ENCODE data around the gene ACBD4.
A peak's percentile ranks its signal among the peaks of the same experiment; 100 is the strongest.

ACBD4 gene, protein sequence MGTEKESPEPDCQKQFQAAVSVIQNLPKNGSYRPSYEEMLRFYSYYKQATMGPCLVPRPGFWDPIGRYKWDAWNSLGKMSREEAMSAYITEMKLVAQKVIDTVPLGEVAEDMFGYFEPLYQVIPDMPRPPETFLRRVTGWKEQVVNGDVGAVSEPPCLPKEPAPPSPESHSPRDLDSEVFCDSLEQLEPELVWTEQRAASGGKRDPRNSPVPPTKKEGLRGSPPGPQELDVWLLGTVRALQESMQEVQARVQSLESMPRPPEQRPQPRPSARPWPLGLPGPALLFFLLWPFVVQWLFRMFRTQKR

DNA sequence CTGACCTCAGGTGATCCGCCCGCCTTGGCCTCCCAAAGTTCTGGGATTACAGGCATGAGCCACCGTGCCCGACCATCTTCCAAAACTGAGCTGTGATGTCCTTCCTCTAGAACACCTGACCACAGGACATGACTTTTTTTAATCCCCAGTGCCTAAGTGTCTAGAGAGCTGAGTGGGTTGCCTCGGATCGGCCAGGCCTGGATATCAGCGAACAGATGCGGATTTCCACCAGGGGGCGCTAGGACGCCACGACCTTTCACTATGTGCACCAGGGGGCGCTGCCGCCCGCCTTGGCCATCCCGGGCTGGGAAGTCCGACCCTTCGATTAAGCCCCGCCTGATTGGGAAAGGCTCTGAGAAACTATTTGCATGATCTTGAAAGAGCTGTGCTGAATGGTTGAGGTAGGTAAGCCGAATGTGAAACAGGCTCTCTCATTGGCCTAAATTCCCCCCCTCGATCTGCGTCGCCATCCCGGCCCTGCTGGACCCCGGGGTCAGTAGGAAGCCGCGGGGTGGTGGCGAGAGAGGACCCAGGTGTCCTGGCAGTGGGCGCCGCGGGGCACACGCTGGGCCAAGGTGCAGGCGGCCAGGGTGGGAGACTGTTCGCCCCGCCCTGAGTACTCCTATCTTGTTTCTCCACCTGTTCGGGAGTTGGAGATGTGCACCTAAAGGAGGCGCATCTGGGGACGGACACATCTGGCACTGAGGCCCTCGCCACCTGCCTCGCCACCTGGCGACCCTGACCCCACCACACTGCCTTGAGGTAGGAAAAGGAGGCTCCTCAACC lies at the start of gene ACBD4:
TSS of gene ACBD4 (plus strand) at position 496 of the 786 bp plus-strand sequence. CDS start 458 bp downstream, outside the sequence.
- peak; percentile 88 for DNase-seq

DNA sequence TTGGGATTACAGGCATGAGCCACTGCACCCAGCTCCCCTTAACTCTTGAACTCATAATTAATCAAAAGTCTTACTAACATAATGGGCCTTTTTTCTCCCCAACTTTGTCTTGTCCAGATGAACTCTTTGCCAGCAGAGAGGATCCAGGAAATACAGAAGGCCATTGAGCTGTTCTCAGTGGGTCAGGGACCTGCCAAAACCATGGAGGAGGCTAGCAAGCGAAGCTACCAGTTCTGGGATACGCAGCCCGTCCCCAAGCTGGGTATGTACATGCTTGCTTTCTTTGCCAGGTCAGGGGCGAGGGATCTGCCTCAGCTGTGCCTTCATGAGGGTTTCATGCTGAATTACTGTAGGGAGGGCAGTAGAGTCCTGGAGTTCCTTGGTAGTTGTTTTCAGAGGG lies 49.1 kb upstream of the ACBD4 start:
- no peak for DNase-seq

DNA sequence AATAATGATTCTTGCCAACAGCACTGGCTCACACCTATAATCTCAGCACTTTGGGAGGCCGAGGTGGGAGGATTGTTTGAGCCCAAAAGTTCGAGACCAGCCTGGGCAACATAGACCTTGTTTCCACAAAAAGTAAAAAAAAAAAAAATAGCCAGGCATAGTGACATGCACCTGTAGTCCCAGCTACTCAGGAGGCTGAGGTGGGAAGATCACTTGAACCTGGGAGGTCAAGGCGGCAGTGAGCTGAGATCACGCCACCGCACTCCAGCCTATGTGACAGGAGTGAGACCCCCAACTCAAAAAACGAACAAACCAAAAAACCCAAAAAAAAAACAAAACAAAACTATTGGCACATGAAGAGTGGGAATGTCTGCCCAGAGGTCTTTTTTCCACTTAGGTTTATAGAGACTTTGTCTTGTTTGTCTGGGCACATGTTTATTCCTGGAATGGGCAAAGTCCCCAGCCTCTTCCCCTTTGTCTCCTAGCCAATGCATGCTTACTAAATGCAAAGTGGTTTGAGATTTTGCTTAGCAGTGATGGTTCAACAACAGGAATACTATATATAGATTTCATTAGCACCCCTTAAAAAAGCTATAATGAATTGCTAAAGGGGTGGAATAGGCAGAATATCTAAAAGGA lies 48.5 kb upstream of the ACBD4 start:
- no peak for DNase-seq

DNA sequence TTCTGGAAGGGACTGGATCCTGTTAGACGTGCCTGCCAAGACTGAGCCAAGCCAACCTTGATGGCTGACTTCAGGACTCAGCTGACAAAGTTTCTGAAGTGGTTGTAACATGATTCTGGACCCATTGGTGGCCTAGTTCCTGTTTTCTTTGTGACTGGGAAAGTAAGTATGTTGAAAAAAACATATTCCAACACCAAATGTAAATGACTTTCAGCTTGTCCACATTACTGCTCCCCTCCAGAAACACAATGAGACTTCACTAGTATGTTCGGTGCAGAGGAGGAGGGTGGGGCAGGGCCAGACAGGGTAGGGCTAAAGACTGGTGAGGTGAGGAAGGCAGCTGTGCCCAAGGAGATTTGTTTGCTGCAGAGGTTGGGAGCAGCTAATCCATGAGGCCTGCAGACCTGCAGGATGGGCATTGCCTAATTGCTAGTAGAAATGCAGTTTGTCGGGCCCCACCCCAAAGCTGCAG lies 47.9 kb upstream of the ACBD4 start:
- DNase-seq = no peak

DNA sequence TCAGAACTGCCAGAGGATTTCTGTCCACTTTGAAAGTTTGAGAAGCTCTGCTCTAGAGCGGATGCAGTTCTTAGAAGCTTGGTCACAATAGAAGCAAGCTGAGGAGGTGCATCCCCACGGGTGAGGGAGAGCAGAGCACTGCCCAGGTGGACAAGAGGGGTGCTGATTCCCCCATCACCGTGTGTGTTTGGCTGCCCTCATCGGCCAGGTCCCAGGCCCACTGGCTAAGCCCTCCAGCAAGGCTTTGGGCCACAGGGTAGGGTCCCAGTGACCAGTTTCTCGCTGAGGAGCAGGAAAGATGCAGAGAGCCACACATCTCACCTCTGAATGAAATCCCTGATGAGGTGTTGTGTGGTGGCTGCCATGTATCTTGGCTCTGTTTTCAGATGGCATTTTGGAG lies 47.5 kb upstream of the ACBD4 start:
- no peak for DNase-seq

DNA sequence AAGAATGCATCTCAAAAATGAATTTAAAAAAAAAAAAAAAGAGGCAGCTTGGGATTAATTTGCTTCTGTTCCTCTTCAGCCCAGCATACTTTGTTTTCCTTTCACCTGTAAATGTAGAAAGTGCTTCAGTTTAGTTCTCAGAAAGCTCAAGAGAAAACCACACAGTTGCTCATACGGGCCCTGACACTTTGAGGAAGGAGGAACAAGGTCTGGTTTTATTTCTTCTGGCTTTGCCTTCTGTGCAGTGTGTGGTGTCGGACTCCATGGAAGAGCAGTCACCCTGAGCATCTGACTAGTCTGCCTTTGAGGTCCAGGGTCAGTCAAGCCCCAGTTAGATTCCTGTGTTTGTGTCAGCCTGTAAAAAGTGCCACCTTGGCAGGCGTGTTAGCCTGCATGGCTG lies 46.7 kb upstream of the ACBD4 start:
- no peak for DNase-seq

DNA sequence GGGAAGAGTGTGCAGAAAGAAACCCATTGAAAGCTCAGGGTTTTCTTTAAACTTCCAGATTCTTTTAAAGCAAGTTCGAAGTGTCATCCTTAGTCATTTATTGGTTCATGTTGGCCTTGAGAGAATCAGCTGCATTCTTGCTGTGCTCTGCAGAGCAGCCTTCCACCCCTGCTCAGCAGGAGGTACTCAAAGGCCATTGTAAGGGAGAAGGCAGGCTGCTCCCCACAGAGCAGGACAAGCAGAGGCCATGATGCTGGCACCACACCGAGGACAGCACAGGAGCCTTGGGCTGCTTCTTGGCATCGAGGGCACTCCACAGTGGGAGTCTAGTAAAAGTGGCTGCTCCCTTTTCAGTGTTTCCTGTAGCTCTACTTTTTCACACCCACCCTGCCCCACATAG lies 44.8 kb upstream of the ACBD4 start:
- DNase-seq = no peak

DNA sequence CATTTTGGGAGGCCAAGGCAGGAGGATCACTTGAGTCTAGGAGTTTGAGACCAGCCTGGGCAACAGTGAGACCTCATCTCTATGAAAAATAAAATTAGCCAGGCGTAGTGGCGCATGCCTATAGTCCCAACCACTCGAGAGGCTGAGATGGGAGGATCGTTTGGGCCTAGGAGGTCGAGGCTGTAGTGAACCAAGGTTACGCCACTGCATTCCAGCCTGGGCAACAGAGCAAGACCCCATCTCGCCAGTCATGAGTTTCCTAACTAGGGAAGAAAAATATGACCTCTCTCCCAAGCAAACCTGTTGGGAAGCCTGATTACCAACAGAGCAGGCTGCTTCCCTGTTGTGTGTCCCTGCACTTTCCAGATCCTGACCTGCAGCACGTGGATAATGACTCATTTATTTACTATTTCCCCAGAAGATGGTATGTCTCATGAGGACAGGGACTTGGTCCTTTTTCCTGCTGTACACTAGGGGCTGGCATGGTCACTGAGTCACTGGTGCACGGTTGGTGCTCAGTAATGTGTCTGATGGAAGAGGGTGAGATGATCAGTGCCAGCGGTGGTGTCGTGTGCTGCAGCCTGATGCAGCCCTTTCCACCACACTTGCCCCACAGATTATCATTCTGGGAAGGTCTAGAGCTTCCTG lies 43.6 kb upstream of the ACBD4 start:
- DNase-seq = no peak

DNA sequence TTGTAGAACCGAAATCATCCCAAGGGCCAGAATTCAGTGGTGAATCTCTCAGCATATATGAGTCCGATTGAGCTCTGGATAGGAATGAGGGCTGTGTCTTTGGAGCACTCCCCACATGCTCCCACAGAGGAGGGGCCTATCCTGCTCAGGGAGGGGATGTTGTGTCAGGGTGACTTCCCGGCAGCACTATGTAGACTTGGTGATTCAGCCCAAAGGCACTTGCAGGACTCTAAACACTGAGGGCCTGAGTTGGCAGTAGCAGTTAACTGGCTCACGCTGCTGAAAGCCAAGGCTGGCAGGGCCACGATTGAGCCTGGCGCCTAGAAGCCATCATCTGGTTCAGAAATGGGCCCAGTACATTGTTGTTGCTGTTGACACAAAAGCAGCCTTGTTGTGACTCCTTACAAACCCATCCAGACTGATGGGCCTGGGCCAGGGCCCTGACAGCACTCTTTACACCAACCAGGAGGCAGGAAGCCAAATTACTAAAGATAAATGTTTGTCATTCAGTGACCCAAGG lies 42.5 kb upstream of the ACBD4 start:
- no peak for DNase-seq

DNA sequence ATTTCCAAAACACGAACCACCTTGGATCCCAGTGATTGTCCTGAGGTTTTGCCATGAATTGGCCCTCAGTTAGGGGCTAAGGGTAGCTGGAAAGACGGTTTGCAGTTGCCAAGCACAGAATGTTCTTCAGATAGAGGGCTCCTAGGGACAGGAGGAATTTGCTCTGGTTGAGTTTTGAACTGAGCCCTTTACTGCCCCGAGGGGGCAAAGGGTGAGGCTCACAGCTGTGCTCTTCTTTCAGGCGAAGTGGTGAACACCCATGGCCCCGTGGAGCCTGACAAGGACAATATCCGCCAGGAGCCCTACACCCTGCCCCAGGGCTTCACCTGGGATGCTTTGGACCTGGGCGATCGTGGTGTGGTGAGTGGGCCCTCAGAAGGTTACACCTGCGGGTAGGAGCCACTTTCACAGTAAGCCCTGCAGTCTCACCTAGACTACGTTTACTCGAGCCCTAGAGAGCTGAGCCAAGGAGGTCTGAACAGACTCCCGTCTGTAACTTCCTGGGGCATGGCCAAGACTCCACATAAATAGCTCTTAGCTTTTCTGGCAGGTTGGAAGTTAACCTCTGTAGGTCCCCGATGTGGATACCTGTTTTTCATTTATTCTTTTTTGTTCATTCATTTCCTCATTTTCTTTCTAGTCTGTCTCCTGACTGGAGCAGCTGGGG lies 41.9 kb upstream of the ACBD4 start:
- DNase-seq = no peak

DNA sequence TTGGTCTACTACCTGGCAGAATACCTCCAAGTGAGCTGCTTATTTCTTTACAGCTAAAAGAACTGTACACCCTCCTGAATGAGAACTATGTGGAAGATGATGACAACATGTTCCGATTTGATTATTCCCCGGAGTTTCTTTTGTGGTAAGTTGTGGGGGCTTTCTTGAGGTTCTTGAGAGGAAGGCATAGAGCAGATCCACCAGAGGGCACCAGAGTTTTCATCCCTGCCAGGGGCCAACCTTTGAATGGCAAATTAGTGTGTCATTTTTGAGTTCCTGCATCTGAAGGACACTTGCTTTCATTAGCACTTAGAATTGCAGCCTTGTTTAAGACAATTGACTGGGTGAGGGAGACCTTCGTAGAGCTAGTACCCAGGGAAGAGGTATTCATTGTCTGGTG lies 39.3 kb upstream of the ACBD4 start:
- DNase-seq = no peak

DNA sequence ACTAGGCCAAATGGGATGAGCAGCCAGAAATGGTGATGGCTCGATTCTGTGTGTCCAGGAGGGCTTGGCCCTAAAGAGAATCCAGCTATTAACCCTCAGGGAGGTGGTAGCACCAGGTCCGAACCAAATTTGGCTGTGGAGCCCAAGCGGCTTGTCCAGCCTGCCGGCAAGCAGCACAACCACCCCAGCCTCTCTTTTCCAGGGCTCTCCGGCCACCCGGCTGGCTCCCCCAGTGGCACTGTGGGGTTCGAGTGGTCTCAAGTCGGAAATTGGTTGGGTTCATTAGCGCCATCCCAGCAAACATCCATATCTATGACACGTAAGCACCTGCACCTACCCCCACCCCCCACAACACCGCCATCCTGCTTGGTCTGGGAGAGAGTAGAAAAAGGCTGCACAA lies 38.6 kb upstream of the ACBD4 start:
- DNase-seq = no peak

DNA sequence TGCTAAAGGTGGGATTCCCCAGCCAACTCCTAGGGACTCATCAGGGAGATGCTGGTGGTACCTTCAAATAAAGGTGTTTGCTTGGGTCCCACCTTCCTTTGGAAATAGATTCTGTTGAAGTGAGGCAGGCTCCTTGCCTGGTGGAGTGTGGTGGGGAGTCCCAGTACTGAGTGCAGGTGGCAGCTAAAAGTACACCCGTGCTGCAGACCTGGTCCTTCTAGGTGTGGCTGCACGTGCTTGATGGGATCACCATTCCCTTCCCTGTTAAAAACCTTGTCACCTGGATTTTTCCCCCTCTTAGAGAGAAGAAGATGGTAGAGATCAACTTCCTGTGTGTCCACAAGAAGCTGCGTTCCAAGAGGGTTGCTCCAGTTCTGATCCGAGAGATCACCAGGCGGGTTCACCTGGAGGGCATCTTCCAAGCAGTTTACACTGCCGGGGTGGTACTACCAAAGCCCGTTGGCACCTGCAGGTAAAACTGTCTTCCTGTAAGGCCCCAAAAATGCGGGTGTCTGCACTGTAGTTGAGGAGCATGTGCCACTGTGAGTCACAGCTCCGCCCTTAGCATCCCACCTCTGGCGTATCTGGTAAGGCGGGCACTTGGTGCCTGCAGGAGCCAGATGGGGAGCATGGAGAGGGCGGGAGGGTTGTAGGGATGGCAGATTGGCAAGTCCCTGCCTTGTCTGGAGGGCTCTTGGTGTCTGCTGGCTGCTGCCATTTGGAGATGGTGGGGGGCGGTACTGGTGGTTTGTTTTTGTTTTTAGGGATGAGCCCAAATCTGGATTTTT lies 37.2 kb upstream of the ACBD4 start:
- DNase-seq = no peak

DNA sequence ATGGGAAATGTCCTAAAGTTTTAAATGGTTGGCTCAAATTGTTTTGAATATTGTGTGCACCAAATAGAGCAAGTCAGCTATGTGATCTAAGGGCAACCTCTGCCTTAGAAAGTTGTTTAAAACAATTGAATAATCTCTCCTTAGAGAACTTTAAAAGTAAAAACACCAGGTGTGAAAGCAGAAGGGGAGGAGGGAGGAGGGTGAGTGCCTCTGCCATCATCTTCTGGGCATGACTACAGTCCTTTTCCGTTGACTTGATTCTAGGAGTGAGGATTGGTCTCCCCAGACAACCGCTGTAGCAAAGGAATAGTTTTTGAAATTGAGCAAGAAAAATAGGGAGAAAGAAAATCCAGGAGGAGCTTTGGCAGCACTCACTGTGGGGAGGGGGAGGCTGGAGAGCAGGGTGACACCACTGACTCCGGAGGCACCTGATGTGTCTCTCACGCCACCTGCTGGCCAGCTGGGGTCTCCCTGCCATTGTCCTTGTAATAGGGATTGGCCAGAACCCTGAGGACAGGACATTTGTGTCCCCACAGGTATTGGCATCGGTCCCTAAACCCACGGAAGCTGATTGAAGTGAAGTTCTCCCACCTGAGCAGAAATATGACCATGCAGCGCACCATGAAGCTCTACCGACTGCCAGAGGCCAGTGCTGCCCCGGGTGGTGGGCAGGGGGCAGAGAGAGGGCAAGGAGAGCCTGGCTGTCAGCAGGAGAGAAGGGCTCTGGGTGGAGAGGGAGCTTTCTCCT lies 36.4 kb upstream of the ACBD4 start:
- DNase-seq = peak; percentile 18

DNA sequence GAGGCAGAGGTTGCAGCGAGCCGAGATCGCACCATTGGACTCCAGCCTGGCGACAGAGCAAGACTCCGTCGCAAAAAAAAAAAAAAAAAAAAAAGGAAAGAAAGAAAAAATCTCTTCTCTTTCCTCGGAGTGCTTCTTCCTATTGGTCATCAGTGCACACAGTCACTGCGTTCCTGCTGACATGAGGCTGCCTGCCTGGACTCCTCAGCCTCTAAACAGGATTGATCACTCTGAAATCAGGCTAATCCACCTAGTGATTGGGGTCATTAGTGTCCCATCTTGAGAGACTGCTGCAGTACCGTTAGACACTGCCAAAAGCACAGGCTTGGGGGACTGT lies 34.0 kb upstream of the ACBD4 start:
- DNase-seq = no peak

DNA sequence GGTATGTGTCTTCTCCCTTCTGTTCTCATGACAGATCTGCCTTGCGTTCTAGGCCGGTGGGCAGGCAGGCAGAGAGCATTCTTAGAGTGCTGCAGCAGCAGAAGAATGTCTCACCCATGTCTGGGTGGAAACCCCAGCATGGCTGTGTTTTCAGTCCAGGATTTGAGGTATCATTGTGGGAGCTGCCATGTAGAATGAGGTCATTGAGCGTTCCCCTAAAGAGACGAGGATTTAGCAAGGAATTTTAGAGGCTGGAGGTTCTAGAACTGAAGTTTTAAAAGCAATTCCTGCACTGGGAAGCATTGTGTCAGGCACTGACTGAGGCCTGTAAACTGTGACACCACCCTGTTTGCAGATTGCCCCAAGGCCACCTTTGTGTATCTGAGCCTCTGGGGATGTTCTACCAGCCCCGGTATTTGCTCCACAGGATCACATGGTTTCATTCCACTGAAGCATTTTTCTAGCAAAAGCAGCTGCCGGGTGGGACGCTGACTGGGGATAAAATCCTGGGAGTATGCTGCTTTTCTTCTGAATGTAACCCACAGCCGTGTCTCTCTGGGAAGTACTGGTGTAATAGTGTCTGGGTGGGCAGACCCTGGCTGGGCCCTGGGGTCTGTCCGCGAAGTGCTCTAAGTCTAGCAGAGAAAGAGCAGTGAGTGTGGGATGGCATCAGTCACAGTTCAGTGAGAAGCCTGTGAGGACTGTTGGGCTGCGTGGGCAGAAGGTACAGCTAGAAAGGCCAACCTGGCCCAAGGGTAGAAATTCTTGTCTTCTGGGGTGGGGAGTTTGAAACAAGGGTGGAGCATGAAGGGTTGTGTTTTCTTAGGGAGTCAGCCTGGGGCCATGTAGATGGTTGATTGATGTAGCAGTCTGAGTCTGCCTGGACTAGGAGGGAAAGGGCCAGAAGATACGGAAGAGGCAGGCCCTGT lies 33.3 kb upstream of the ACBD4 start:
- DNase-seq = no peak

DNA sequence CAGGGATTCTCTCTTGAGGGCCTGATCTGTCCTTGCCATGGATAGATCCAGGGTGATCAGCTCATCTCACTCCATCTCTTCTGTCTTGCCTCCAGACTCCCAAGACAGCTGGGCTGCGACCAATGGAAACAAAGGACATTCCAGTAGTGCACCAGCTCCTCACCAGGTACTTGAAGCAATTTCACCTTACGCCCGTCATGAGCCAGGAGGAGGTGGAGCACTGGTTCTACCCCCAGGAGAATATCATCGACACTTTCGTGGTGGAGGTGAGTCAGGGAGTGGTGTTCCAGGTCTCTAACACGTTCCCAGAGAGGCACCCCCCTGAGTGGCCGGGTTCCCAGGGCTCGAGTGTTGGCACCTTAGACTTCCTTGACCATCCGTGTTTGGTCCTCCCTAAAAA lies 32.6 kb upstream of the ACBD4 start:
- no peak for DNase-seq

DNA sequence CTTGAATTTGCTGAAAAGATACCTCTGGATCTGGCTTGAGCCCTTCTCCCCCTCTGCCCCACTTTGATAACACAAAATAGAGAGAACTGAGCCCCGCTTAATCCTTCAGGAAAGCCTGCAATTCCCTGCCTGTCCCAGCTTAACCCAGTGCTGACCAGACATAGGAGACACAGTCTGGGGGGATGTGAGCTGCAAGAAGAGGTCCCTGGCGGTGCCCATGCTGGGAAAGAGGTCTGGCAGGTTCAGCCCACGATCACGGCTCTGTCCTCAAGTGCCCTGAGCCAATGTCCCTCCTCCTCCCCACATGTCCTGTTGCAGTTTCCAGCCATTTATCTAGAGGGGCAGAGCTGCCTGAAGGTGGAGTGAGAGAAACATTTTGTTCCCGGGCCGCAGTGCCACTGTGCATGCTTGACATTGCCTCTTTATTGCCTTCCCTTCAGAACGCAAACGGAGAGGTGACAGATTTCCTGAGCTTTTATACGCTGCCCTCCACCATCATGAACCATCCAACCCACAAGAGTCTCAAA lies 32.2 kb upstream of the ACBD4 start:
- DNase-seq = no peak

DNA sequence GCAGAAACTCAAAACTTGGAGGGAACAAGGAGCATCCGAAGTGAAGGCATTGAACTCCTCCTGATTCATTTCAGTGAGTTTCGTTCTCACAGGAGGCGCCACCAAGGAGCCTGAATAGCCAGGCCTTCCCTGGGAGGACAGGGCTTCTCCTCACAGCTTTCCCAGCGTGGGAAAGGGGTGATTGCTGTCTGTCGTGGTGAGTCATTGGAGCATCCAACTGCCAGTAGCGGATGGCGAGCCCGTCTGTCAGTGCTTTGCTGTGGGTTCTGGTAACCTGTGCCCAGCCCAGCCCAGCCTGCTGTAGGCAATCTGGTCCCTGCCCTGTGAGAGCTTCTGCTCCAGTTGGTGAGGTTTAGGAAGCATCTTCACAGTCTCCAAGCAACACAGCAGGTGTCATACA lies 31.5 kb upstream of the ACBD4 start:
- no peak for DNase-seq

DNA sequence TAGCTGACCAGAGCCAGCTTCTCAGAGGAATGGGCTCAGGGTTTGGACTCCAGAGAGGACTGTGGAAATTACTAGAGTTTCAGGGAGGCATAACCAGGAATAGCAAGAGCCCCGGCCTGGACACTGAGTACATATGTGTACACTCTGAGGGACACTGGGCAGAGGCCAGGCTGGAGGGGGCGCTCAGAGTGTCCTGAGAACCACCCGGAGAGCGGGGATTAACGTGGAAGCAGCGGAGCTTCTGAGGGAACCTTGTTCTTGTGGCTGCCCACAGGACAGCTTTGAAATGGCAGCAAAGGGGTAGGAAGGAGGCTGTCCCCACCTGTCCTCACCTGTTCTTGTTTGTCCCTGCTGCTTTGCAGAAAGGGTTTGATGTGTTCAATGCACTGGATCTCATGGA lies 31.0 kb upstream of the ACBD4 start:
- DNase-seq = no peak
